Astrocyte (in vitro differentiated cells and primary cell): Measurements from ENCODE around the gene TLX2.

ENCODE experiments used
- EZH2 ChIP-seq: IDR thresholded peaks from 2 replicates; pipeline ENCODE4 v1.6.1; 2012; ENCODE audit warnings: mild to moderate bottlenecking, low read length, inconsistent platforms; ENCODE audit not compliant: insufficient read depth
- TF ChIP-seq, protein P1 (sequence below): IDR thresholded peaks from 2 replicates; pipeline ENCODE4 v1.5.1; 2011; ENCODE audit warnings: low read depth, mild to moderate bottlenecking, inconsistent platforms, low read length, moderate library complexity; ENCODE audit not compliant: insufficient read depth

DNA sequence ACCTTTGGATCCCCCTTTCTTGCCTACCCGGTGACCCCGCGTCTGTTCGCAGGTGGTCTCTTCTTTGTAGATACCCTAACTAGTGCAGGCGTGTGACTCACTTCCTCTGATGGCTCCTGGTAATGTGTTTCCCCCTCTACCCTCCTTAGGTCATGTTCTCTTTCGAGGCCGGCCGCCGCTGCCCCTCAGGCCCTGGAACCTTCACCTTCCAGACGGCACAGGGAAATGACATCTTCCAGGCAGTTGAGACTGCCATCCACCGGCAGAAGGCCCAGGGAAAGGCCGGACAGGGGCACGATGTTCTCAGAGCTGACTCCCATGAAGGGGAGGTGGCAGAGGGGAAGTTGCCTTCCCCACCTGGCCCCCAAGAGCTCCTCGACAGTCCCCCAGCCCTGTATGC lies 41.9 kb downstream of the TLX2 start:
- TF ChIP-seq, protein P1, sequence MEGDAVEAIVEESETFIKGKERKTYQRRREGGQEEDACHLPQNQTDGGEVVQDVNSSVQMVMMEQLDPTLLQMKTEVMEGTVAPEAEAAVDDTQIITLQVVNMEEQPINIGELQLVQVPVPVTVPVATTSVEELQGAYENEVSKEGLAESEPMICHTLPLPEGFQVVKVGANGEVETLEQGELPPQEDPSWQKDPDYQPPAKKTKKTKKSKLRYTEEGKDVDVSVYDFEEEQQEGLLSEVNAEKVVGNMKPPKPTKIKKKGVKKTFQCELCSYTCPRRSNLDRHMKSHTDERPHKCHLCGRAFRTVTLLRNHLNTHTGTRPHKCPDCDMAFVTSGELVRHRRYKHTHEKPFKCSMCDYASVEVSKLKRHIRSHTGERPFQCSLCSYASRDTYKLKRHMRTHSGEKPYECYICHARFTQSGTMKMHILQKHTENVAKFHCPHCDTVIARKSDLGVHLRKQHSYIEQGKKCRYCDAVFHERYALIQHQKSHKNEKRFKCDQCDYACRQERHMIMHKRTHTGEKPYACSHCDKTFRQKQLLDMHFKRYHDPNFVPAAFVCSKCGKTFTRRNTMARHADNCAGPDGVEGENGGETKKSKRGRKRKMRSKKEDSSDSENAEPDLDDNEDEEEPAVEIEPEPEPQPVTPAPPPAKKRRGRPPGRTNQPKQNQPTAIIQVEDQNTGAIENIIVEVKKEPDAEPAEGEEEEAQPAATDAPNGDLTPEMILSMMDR, result no peak
- TF ChIP-seq EZH2, result no peak
